Thyroid gland (tissue), 4 donors: ENCODE data around the gene CA10.

Source experiments
- CTCF ChIP-seq, 6 experiments: fragments of 200-600 bp in 3 of 6; fragments of 450-650 bp in 3 of 6; sonication (generic) in 3 of 6; IDR thresholded peaks; one replicate each; pipeline ENCODE4 v1.5.1; 2016 to 2019; ENCODE audit warnings: antibody characterized with exemption in 6 of 6, mild to moderate bottlenecking in 2 of 6, inconsistent platforms in 1 of 6, moderate library complexity in 1 of 6
- POLR2A ChIP-seq, 2 donors: fragments of 450-650 bp; IDR thresholded peaks; one replicate each; pipeline ENCODE4 v1.6.1; 2017; ENCODE audit warnings: antibody characterized with exemption in 2 of 2, mild to moderate bottlenecking in 2 of 2, moderate library complexity in 1 of 2

GRCh38 chr17:51682115-51682514, 476.4 kb downstream of the CA10 start:
- TF ChIP-seq CTCF (IDR thresholded peaks at IDR 0.05), result no peak
- no peak for TF ChIP-seq POLR2A (IDR thresholded peaks at IDR 0.05)
